WTC11 (cell line): ENCODE measurements around the gene BACH2.

Experiments
- CTCF ChIP-seq: fragments of 200-600 bp; IDR thresholded peaks from 2 replicates; pipeline ENCODE4 v1.8.0; 2022; ENCODE audit warnings: antibody characterized with exemption
- IRF1 ChIP-seq: sonication (generic); formaldehyde crosslinking; IDR thresholded peaks from 2 replicates; pipeline ENCODE4 v1.8.0; 2023; ENCODE audit warnings: missing genetic modification reagents
- MAX ChIP-seq: sonication (generic); formaldehyde crosslinking; IDR thresholded peaks from 2 replicates; pipeline ENCODE4 v1.8.0; 2022; ENCODE audit warnings: mild to moderate bottlenecking, missing genetic modification reagents
- NR3C1 ChIP-seq: sonication (generic); formaldehyde crosslinking; conservative IDR thresholded peaks from 2 replicates; pipeline ENCODE4 v1.8.1; 2023; ENCODE audit warnings: low read depth, mild to moderate bottlenecking, missing genetic modification reagents
- SP1 ChIP-seq: sonication (generic); formaldehyde crosslinking; conservative IDR thresholded peaks from 2 replicates; pipeline ENCODE4 v1.8.1; 2022; ENCODE audit warnings: missing genetic modification reagents
- TEAD4 ChIP-seq: sonication (generic); formaldehyde crosslinking; IDR thresholded peaks from 2 replicates; pipeline ENCODE4 v1.8.0; 2022; ENCODE audit warnings: mild to moderate bottlenecking, missing genetic modification reagents

GRCh38 chr6:90305800-90306448 lies 9.3 kb upstream of the BACH2 start:
- TF ChIP-seq MAX: no peak
- TF ChIP-seq CTCF: no peak
- TF ChIP-seq NR3C1 (CRISPR knock-in tag): no peak
- no peak for TF ChIP-seq IRF1 (CRISPR knock-in tag)
- TF ChIP-seq TEAD4 (CRISPR knock-in tag): no peak
- no peak for TF ChIP-seq SP1 (CRISPR knock-in tag)
